HL-60 (cell line): ENCODE data around the gene FLG2.
"Not testable (repeated sequence)": the region's sequence is repeated elsewhere in the genome, so short reads cannot be mapped to it uniquely, and the experiment has no call there.

Experiments used
- DNase-seq, 2 experiments: peaks; one replicate each; pipeline ENCODE4 v3.0.0-alpha.2; 2010 to 2020; ENCODE audit warnings: low read depth in 1 of 2, low spot score in 1 of 2
- H3K27ac ChIP-seq: fragments of 250-450 bp; sonication (Bioruptor Pico); replicated peaks from 2 replicates; pipeline ENCODE4 v1.5.1; 2020; ENCODE audit warnings: mild to moderate bottlenecking, moderate library complexity
- H3K27me3 ChIP-seq: fragments of 250-450 bp; sonication (Bioruptor Pico); 2 replicates; pipeline ENCODE4 v1.5.1; 2021; ENCODE audit warnings: mild to moderate bottlenecking, moderate library complexity; ENCODE audit not compliant: insufficient read depth, poor library complexity, severe bottlenecking
- H3K4me3 ChIP-seq: replicated peaks from 2 replicates; pipeline ENCODE4 v1.5.1; 2011; ENCODE audit warnings: mild to moderate bottlenecking, control low read depth, low read length; ENCODE audit not compliant: insufficient read depth
- CTCF ChIP-seq: IDR thresholded peaks from one replicate; pipeline ENCODE4 v1.5.1; 2011; ENCODE audit warnings: low read length, control low read depth, inconsistent platforms; ENCODE audit not compliant: insufficient read depth
- GABPA ChIP-seq: IDR thresholded peaks from 2 replicates; pipeline ENCODE4 v1.6.1; 2012; ENCODE audit warnings: low read depth
- POLR2AphosphoS5 ChIP-seq: IDR thresholded peaks from 2 replicates; pipeline ENCODE4 v1.6.1; 2012; ENCODE audit warnings: low read depth
- REST ChIP-seq: IDR thresholded peaks from 2 replicates; pipeline ENCODE4 v1.6.1; 2012; ENCODE audit warnings: low read depth; ENCODE audit not compliant: insufficient replicate concordance
- SPI1 ChIP-seq: IDR thresholded peaks from 2 replicates; pipeline ENCODE4 v1.6.1; 2012; ENCODE audit warnings: low read depth, mild to moderate bottlenecking, borderline replicate concordance

FLG2 gene

DNA sequence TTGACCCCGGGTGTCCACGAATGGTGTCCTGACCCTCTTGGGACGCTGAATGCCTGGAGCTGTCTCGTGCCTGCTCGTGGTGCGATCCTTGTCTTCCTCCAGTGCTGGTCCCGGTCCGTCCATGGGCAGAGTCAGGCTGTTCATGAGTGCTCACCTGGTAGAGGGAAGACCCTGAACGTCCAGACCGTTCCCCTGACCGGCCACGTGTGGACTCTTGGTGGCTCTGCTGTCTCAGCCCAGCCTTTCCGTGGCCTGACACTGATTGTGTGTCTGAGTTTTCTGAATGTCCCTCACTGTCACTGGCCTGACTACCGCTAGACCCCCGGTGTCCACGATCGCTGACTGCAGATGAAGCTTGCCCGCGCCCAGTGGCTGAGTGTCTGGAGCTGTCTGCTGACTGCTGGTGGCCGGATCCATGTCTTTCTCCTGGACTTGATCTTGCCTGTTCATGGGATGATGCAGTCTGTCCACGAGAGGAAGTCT is 46.4 kb downstream of the FLG2 start:
- DNase-seq: no peak
- TF ChIP-seq SPI1 (no peak), GABPA (no peak), POLR2AphosphoS5 (no peak), REST (no peak), CTCF (no peak)
- no peak overlapping the region for H3K4me3 ChIP-seq
- H3K27me3 ChIP-seq: no peaks in the 10 kb centered on the region
- H3K27ac ChIP-seq: no peak overlapping the region

GRCh38 chr1:152312169-152312568 is 47.6 kb downstream of the FLG2 start:
- DNase-seq, H3K27me3 ChIP-seq, H3K4me3 ChIP-seq, H3K27ac ChIP-seq: not testable (repeated sequence)

- DNase-seq: no peak
- no peak overlapping the region for H3K27ac ChIP-seq
- no peaks in the 10 kb centered on the region for H3K27me3 ChIP-seq
- H3K4me3 ChIP-seq: no peak overlapping the region
- no peak for TF ChIP-seq SPI1
- TF ChIP-seq POLR2AphosphoS5: no peak
- TF ChIP-seq CTCF: no peak
- no peak for TF ChIP-seq REST
These were observed 49.9 kb downstream of the FLG2 start for GRCh38 chr1:152309955-152310354.

DNA sequence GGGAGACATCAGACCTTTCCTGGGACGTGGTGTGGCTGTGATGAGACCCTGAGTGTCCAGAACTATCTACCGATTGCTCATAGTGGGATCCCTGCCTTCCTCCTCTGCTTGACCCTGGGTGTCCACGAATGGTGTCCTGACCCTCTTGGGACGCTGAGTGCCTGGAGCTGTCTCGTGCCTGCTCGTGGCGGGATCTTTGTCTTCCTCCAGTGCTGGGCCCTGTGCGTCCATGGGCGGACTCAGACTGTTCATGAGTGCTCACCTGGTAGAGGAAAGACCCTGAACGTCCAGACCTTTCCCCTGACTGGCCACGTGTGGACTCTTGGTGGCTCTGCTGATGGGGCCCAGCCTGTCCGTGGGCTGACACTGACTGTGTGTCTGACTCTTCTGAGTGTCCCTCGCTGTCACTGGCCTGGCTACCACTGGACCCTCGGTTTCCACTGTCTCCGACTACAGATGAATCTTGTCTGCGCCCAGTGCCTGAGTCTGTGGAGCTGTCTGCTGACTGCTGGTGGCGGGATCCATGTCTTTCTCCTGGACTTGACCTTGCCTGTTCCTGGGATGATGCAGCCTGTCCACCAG is 50.4 kb downstream of the FLG2 start:
- DNase-seq, H3K27ac ChIP-seq, H3K27me3 ChIP-seq, H3K4me3 ChIP-seq: not testable (repeated sequence)

DNA sequence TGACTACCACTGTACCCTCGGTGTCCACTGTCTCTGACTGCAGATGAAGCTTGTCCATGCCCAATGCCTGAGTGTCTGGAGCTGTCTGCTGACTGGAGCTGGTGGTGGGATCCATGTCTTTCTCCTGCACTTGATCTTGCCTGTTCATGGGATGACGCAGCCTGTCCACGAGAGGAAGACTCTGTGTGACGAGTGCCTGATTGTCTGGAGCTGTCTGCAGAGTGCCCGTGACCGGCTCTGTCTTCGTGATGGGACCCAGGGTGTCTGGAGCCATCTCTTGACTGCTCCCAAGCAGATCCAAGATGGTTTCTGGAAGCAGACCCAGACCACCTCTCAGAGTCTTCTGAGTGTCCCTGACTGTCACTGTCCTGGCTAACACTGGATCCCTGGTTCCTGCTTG is 51.0 kb downstream of the FLG2 start:
- not testable (repeated sequence) for H3K27me3 ChIP-seq, H3K27ac ChIP-seq, DNase-seq, H3K4me3 ChIP-seq

- not testable (repeated sequence) for H3K27me3 ChIP-seq, H3K4me3 ChIP-seq, DNase-seq, H3K27ac ChIP-seq
These were observed 51.8 kb downstream of the FLG2 start for GRCh38 chr1:152307970-152308369.

GRCh38 chr1:152306123-152306522 is 53.7 kb downstream of the FLG2 start:
- not testable (repeated sequence) for H3K27ac ChIP-seq, H3K4me3 ChIP-seq, DNase-seq, H3K27me3 ChIP-seq

DNA sequence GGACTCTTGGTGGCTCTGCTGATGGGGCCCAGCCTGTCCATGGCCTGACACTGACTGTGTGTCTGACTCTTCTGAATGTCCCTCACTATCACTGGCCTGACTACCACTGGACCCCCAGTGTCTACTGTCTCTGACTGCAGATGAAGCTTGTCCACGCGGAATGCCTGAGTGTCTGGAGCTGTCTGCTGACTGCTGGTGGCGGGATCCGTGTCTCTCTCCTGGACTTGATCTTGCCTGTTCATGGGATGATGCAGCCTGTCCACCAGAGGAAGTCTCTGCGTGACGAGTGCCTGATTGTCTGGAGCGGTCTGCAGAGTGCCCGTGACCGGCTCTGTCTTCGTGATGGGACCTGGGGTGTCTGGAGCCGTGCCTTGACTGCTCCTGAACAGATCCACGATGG is 55.0 kb downstream of the FLG2 start:
- H3K27ac ChIP-seq, H3K4me3 ChIP-seq, DNase-seq, H3K27me3 ChIP-seq: not testable (repeated sequence)

DNA sequence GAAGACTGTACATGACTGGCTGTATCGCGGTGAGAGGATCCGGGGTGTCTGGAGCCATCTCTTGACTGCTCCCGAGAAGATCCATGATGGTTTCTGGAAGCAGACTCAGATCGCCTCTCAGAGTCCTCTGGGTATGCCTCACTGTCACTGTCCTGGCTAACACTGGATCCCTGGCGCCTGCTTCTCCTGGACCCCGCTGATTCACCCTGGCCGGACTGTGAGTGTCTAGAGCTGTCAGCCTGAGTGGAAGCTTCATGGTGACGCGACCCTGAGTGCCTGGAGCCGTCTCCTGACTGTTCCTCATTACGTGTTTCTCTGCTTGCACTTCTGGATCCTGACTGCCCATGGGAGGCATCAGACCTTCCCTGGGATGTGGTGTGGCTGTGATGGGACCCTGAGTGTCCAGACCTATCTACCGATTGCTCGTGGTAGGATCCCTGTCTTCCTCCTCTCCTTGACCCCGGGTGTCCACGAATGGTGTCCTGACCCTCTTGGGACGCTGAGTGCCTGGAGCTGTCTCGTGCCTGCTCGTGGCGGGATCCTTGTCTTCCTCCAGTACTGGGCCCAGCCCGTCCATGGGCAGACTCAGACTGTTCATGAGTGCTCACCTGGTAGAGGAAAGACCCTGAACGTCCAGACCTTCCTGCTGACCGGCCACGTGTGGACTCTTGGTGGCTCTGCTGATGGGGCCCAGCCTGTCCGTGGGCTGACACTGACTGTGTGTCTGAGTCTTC is 56.5 kb downstream of the FLG2 start:
- H3K27me3 ChIP-seq, H3K4me3 ChIP-seq, DNase-seq, H3K27ac ChIP-seq: not testable (repeated sequence)
